WI38 (cell line): ENCODE data around the gene MOB3A.

Experiments
- H3K4me3 ChIP-seq: 2 replicates; pipeline ENCODE4 v1.5.1; 2011; ENCODE audit warnings: low read depth, mild to moderate bottlenecking, control low read depth, low read length
- CTCF ChIP-seq: IDR thresholded peaks from 2 replicates; pipeline ENCODE4 v1.5.1; 2012; ENCODE audit warnings: low read depth, mild to moderate bottlenecking, control low read depth, low read length

MOB3A gene

GRCh38 chr19:2026770-2027169 is 69.4 kb downstream of the MOB3A start:
- H3K4me3 ChIP-seq = no peak overlapping the region
- TF ChIP-seq CTCF = no peak

GRCh38 chr19:2022289-2022688 is 73.8 kb downstream of the MOB3A start:
- TF ChIP-seq CTCF = no peak
- no peak overlapping the region for H3K4me3 ChIP-seq

GRCh38 chr19:2021453-2022140 is 74.5 kb downstream of the MOB3A start:
- no peak overlapping the region for H3K4me3 ChIP-seq
- TF ChIP-seq CTCF = no peak
